ENCODE measurements around the gene IMMP2L. TPM values are rescaled to one million over a fixed set of nuclear protein-coding genes. Genes with fewer than 3 reads are reported as not detected.

IMMP2L gene
- polyA plus RNA-seq, 1 donor (not counting 4 experiments of a cell fraction or from before 2014, with no cell fraction given): 14.1 TPM

DNA sequence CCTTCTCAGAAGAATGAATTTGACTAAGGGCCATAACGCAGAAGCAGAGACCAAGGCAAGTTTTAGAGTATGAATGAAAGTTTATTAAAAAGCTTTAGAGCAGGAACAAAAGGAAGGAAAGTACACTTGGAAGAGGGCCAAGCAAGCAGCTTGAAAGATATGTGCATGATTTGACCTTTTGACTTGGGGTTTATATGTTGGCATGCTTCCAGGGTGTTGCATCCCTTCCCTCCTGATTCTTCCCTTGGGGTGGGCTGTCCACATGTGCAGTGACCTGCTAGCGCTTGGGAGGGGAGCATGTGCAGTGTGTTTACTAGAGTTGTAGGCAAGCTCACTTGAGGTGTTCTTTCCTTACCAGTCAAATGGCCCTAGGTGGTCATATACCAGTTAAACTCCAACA, 509.3 kb downstream of the IMMP2L start:
- H3K9me3 ChIP-seq (ENCODE audit: control insufficient read depth, low read depth, low read length): no peaks in the 10 kb centered on the region
- H3K9me1 ChIP-seq (ENCODE audit: control insufficient read depth, extremely low read depth, insufficient read depth, low read length): no peaks in the 10 kb centered on the region
- no peak overlapping the region for H3K27ac ChIP-seq (ENCODE audit: control insufficient read depth, insufficient read depth, low read length)
- FAIRE-seq: no peak
- H3K9ac ChIP-seq (ENCODE audit: control insufficient read depth, extremely low read depth, insufficient read depth, low read length): no peak overlapping the region
- no peaks in the 10 kb centered on the region for H3K4me1 ChIP-seq (ENCODE audit: control insufficient read depth, extremely low read depth, insufficient read depth, low read length)
- H3K27me3 ChIP-seq (ENCODE audit: control insufficient read depth, extremely low read depth, insufficient read depth, low read length): no peaks in the 10 kb centered on the region
- DNase-seq (ENCODE audit: low read depth, low spot score): no peak
- TF ChIP-seq, protein P1, sequence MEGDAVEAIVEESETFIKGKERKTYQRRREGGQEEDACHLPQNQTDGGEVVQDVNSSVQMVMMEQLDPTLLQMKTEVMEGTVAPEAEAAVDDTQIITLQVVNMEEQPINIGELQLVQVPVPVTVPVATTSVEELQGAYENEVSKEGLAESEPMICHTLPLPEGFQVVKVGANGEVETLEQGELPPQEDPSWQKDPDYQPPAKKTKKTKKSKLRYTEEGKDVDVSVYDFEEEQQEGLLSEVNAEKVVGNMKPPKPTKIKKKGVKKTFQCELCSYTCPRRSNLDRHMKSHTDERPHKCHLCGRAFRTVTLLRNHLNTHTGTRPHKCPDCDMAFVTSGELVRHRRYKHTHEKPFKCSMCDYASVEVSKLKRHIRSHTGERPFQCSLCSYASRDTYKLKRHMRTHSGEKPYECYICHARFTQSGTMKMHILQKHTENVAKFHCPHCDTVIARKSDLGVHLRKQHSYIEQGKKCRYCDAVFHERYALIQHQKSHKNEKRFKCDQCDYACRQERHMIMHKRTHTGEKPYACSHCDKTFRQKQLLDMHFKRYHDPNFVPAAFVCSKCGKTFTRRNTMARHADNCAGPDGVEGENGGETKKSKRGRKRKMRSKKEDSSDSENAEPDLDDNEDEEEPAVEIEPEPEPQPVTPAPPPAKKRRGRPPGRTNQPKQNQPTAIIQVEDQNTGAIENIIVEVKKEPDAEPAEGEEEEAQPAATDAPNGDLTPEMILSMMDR (optimal IDR thresholded peaks at IDR 0.05 in 1 of 3, IDR thresholded peaks at IDR 0.05 in 1 of 3, conservative IDR thresholded peaks at IDR 0.05 in 1 of 3; ENCODE audit: extremely low read depth in 1 of 3, insufficient read depth in 2 of 3, low read length in 3 of 3): no peak
- TF ChIP-seq EZH2 (IDR thresholded peaks at IDR 0.05; ENCODE audit: low read length): no peak
- H2AFZ ChIP-seq (ENCODE audit: control insufficient read depth, low read length): no peak overlapping the region
- H3K4me3 ChIP-seq (ENCODE audit: control insufficient read depth in 2 of 3, extremely low read depth in 1 of 3, insufficient read depth in 2 of 3, low read depth in 1 of 3, low read length in 3 of 3): no peak overlapping the region
- dilution Hi-C loops (cut with MboI; ENCODE audit: extremely low pct_ligation_motif_present, low sequenced_read_pairs): no loop called here
- H3K79me2 ChIP-seq (ENCODE audit: control insufficient read depth, insufficient read depth, low read length): no peaks in the 10 kb centered on the region
- no peaks in the 10 kb centered on the region for H4K20me1 ChIP-seq (ENCODE audit: control insufficient read depth, extremely low read depth, insufficient read depth, low read length)
- no peaks in the 10 kb centered on the region for H3K36me3 ChIP-seq (ENCODE audit: control insufficient read depth in 2 of 2, extremely low read depth in 1 of 2, insufficient read depth in 2 of 2, low read length in 2 of 2)
- H3K4me2 ChIP-seq (ENCODE audit: control insufficient read depth, extremely low read depth, insufficient read depth, low read depth, low read length): no peak overlapping the region

DNA sequence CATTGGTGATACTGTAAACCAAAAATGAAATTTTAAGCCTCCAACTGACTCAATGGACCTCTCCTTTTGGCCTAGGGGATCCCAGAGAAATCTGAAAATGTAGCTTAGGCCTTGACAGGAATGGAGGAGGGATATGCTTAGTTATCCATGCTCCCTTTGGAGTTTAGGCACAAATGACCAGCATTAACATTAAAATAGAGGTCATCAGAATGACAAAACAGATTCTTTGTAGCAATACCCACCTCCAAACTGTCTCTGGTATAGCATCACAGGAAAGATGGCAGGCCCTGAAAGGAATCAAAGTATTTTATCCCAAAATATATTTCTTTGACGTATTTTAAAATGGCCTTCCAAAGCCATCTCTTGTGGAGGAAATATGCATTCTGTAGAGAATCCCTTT, 510.5 kb downstream of the IMMP2L start:
- H3K27me3 ChIP-seq (ENCODE audit: control insufficient read depth, extremely low read depth, insufficient read depth, low read length): no peaks in the 10 kb centered on the region
- dilution Hi-C loops (cut with MboI; ENCODE audit: extremely low pct_ligation_motif_present, low sequenced_read_pairs): no loop called here
- no peak overlapping the region for H3K4me3 ChIP-seq (ENCODE audit: control insufficient read depth in 2 of 3, extremely low read depth in 1 of 3, insufficient read depth in 2 of 3, low read depth in 1 of 3, low read length in 3 of 3)
- no peak overlapping the region for H3K9ac ChIP-seq (ENCODE audit: control insufficient read depth, extremely low read depth, insufficient read depth, low read length)
- H2AFZ ChIP-seq (ENCODE audit: control insufficient read depth, low read length): no peak overlapping the region
- H3K79me2 ChIP-seq (ENCODE audit: control insufficient read depth, insufficient read depth, low read length): no peaks in the 10 kb centered on the region
- DNase-seq (ENCODE audit: low read depth, low spot score): no peak
- H3K9me3 ChIP-seq (ENCODE audit: control insufficient read depth, low read depth, low read length): no peaks in the 10 kb centered on the region
- H3K4me1 ChIP-seq (ENCODE audit: control insufficient read depth, extremely low read depth, insufficient read depth, low read length): no peaks in the 10 kb centered on the region
- no peaks in the 10 kb centered on the region for H3K9me1 ChIP-seq (ENCODE audit: control insufficient read depth, extremely low read depth, insufficient read depth, low read length)
- TF ChIP-seq EZH2 (IDR thresholded peaks at IDR 0.05; ENCODE audit: low read length): no peak
- TF ChIP-seq, protein P1 (optimal IDR thresholded peaks at IDR 0.05 in 1 of 3, IDR thresholded peaks at IDR 0.05 in 1 of 3, conservative IDR thresholded peaks at IDR 0.05 in 1 of 3; ENCODE audit: extremely low read depth in 1 of 3, insufficient read depth in 2 of 3, low read length in 3 of 3): no peak
- H3K36me3 ChIP-seq (ENCODE audit: control insufficient read depth in 2 of 2, extremely low read depth in 1 of 2, insufficient read depth in 2 of 2, low read length in 2 of 2): no peaks in the 10 kb centered on the region
- no peak overlapping the region for H3K27ac ChIP-seq (ENCODE audit: control insufficient read depth, insufficient read depth, low read length)
- no peak overlapping the region for H3K4me2 ChIP-seq (ENCODE audit: control insufficient read depth, extremely low read depth, insufficient read depth, low read depth, low read length)
- no peaks in the 10 kb centered on the region for H4K20me1 ChIP-seq (ENCODE audit: control insufficient read depth, extremely low read depth, insufficient read depth, low read length)
- FAIRE-seq: no peak

All from keratinocyte (primary cell).